ENCODE measurements around the gene CD164L2. TPM values are rescaled to one million over a fixed set of nuclear protein-coding genes. Genes with fewer than 3 reads are reported as not detected.
"Not testable (repeated sequence)": the region's sequence is repeated elsewhere in the genome, so short reads cannot be mapped to it uniquely, and the experiment has no call there.

CD164L2 gene
- polyA plus RNA-seq, 1 donor = 0.13 TPM

GRCh38 chr1:27384797-27385196 lies 1.7 kb upstream of the CD164L2 start:
- DNase-seq = not testable (repeated sequence)

GRCh38 chr1:27383661-27384060 lies 528 bp upstream of the CD164L2 start:
- DNase-seq = no peak

- no peak for DNase-seq
Measured at GRCh38 chr1:27381969-27382762, 967 bp downstream of the CD164L2 start.

GRCh38 chr1:27380766-27381733 lies 2.1 kb downstream of the CD164L2 start:
- no peak for DNase-seq

GRCh38 chr1:27380224-27380623 lies 2.9 kb downstream of the CD164L2 start:
- no peak for DNase-seq

GRCh38 chr1:27379564-27380122 lies 3.5 kb downstream of the CD164L2 start:
- no peak for DNase-seq

- DNase-seq = no peak
Measured at GRCh38 chr1:27377760-27378495, 5.2 kb downstream of the CD164L2 start.

- no peak for DNase-seq
Measured at GRCh38 chr1:27374362-27375086, 8.6 kb downstream of the CD164L2 start, which contains the start of gene FCN3. FCN3 (minus strand) TSS chr1:27374824; CDS start chr1:27374818, 6 bp downstream.

- DNase-seq = no peak
Measured at GRCh38 chr1:27372808-27373690, 10.1 kb downstream of the CD164L2 start.

- no peak for DNase-seq
Measured at GRCh38 chr1:27372022-27372807, 10.9 kb downstream of the CD164L2 start.

GRCh38 chr1:27368869-27369582 lies 14.1 kb downstream of the CD164L2 start:
- no peak for DNase-seq

GRCh38 chr1:27367160-27367650 lies 15.9 kb downstream of the CD164L2 start:
- DNase-seq = no peak

GRCh38 chr1:27366411-27367159 lies 16.5 kb downstream of the CD164L2 start, which contains the start of gene MAP3K6:
MAP3K6 (minus strand) TSS chr1:27366961; CDS start chr1:27366597, 364 bp downstream.
- DNase-seq = peak; percentile 73

- peak; percentile 75 for DNase-seq
Measured at GRCh38 chr1:27366113-27366410, 17.1 kb downstream of the CD164L2 start.

GRCh38 chr1:27365372-27366112 lies 17.6 kb downstream of the CD164L2 start:
- DNase-seq = peak; percentile 87

- no peak for DNase-seq
Measured at GRCh38 chr1:27364696-27365371, 18.3 kb downstream of the CD164L2 start.

Measured in left kidney (tissue), 2 donors.